Measurements from ENCODE around the gene SLC29A3. TPM values are rescaled to one million over a fixed set of nuclear protein-coding genes. Genes with fewer than 3 reads are reported as not detected.

Gene SLC29A3
- total RNA-seq, 3 donors from 2014 or later, result 5.0 to 5.5 (median 5.4) TPM

DNA sequence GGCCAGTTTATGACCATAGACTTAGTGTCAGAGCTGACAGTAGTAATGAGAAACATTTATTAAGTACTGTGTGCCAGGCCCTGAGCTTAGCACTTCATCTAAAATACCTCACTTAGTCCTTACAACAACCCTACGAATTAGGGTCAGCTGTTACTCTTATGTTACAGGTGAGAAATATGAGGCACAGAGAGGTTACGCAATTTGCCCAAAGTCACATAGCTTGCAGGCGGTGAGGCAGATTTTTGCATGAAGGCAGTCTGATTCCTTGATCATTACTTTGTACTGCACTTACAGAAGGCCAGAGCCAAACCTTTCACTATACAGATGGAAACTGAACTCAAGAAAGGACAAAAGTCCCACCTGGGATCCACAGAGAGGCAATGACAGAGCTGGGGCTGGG, 87.8 kb downstream of the SLC29A3 start:
- Mint-ChIP-seq H3K36me3 (ENCODE audit: insufficient read depth) (no peaks in the 10 kb centered on the region), H3K27me3 (ENCODE audit: low read depth) (peaks cover 2% of the 10 kb centered on the region), H3K9me3 (peaks cover 10% of the 10 kb centered on the region), H3K4me1 (ENCODE audit: low read depth) (no peaks in the 10 kb centered on the region), H3K4me3 (no peak overlapping the region)
- ATAC-seq, result no peak
- DNase-seq, result no peak

DNA sequence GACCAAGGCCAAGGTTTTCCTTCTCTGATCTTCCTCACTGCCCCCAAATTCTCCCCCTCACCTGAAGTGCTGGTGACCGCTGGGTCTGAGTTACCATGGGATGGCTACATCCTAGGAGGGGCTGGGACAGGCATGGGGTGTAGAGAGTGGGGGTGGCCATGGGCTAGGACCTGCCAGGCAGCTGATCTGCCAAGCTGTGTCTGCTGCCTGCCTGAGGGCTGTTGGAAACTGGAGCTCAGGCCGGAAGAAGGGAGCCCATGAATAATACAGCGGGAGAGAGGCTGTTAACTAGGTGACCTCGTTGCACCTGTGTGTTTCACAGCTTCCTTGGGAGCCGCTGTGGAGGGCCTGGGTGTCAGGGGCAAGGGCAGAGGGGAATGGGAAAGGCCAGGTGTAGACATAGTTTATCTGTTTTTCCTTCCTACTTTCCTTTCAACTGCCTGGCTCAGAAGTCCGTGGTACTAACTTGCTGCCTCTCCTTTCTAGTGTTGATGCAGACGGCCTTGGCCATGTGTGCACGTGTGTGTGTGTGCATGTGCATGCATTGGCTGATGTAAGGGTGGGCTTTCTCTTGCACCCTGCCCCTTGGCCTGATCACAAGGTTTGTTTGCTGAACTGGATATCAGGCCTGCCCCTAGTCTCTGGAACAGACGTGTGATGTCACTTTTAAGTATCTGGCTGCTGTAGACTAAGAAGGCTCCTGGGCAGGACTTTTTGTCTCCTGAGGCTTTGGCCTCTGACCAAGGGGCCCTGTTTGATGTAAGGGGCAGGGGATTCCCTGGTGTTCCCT, 89.6 kb downstream of the SLC29A3 start:
- DNase-seq (no peak), ATAC-seq (no peak)
- peaks cover 14% of the 10 kb centered on the region for H3K9me3 Mint-ChIP-seq
- H3K4me3 Mint-ChIP-seq, result no peak overlapping the region
- no peaks in the 10 kb centered on the region for H3K36me3 Mint-ChIP-seq (ENCODE audit: insufficient read depth)
- H3K4me1 Mint-ChIP-seq (ENCODE audit: low read depth), result no peaks in the 10 kb centered on the region
- peaks cover 2% of the 10 kb centered on the region for H3K27me3 Mint-ChIP-seq (ENCODE audit: low read depth)

DNA sequence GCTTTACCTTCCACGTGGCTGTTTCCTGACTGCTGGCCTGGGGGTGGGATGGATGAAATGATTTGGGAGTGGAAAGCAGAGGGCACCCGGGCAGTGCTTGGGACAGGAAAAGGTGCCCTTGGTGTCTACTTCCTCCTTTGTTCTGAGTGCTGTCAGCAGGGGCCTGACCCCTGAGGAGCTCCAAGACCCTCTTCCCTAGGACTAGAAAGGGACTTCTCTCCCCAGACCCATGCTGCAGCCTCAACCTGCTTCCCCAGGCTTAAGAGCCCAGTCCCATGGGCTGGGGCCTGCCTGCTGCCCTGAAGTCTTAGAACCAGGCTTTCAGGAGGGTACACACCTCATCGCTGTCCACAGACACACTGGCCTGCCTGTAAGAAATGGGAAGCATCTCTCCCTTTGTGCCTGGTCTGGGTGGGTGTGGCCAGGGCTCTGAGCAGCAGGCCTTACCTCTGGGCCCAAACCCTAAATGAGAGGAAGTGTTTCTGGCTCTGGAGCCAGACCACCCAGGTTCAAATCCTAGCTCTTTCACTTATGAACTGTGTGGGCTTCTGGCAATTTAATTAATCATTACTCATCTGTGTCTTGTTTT, 90.6 kb downstream of the SLC29A3 start:
- ATAC-seq, result no peak
- no peaks in the 10 kb centered on the region for H3K27me3 Mint-ChIP-seq (ENCODE audit: low read depth)
- no peak overlapping the region for H3K4me3 Mint-ChIP-seq
- no peaks in the 10 kb centered on the region for H3K36me3 Mint-ChIP-seq (ENCODE audit: insufficient read depth)
- DNase-seq, result no peak
- no peaks in the 10 kb centered on the region for H3K4me1 Mint-ChIP-seq (ENCODE audit: low read depth)
- peaks cover 14% of the 10 kb centered on the region for H3K9me3 Mint-ChIP-seq

Other genes with a start within 250 kb of the SLC29A3 start
- under 1 TPM; 0.26 to 0.43 (median 0.35) TPM for gene UNC5B, start 106.7 kb upstream of the SLC29A3 start, total RNA-seq
- 1 to 10 TPM in 2 of 3 donors, under 1 TPM in 1; 0.71 to 1.2 (median 1.1) TPM for gene CDH23, start 77.7 kb downstream of the SLC29A3 start, total RNA-seq